Gastroesophageal sphincter (tissue), 3 donors: ENCODE data around the gene ARID1B.

Experiments used
- POLR2A ChIP-seq, 2 donors: fragments of 450-650 bp; IDR thresholded peaks; one replicate each; pipeline ENCODE4 v1.6.1; 2017; ENCODE audit warnings: antibody characterized with exemption in 2 of 2, mild to moderate bottlenecking in 2 of 2, moderate library complexity in 1 of 2
- POLR2AphosphoS5 ChIP-seq: sonication (generic); formaldehyde crosslinking; IDR thresholded peaks from one replicate; pipeline ENCODE4 v1.6.1; 2017; ENCODE audit warnings: antibody characterized with exemption
- TF ChIP-seq, protein P1 (sequence below), 4 experiments: fragments of 200-600 bp in 2 of 4; fragments of 450-650 bp in 2 of 4; sonication (generic) in 1 of 4; IDR thresholded peaks; one replicate each; pipeline ENCODE4 v1.5.1; 2017 to 2019; ENCODE audit warnings: antibody characterized with exemption in 4 of 4, mild to moderate bottlenecking in 2 of 4, moderate library complexity in 2 of 4

DNA sequence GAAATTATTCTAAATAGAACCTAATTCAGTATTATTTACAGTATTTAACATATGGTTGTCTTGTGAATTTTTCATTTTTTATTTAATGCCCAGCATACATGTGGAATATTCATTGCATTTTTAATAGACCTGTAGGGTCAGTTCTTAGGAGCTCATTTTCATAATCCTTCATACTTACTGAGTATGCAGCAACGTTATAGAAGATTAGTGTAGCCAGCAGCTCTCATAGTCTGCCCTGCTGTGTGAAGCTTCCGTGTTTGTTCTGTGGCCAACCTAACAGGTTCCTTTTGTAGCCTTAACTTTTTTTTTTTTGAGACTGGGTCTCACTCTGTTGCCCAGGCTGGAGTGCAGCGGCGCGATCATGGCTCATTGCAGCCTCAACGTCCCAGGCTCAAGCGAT is 261.4 kb downstream of the ARID1B start:
- TF ChIP-seq POLR2A (IDR thresholded peaks at IDR 0.05) = no peak
- TF ChIP-seq, protein P1, sequence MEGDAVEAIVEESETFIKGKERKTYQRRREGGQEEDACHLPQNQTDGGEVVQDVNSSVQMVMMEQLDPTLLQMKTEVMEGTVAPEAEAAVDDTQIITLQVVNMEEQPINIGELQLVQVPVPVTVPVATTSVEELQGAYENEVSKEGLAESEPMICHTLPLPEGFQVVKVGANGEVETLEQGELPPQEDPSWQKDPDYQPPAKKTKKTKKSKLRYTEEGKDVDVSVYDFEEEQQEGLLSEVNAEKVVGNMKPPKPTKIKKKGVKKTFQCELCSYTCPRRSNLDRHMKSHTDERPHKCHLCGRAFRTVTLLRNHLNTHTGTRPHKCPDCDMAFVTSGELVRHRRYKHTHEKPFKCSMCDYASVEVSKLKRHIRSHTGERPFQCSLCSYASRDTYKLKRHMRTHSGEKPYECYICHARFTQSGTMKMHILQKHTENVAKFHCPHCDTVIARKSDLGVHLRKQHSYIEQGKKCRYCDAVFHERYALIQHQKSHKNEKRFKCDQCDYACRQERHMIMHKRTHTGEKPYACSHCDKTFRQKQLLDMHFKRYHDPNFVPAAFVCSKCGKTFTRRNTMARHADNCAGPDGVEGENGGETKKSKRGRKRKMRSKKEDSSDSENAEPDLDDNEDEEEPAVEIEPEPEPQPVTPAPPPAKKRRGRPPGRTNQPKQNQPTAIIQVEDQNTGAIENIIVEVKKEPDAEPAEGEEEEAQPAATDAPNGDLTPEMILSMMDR (IDR thresholded peaks at IDR 0.05) = no peak
- no peak for TF ChIP-seq POLR2AphosphoS5
